CD4-positive, alpha-beta T cell treated with Interferon alpha-2 for 1 hour (primary cell): ENCODE results near the gene RSPO3.

ENCODE experiments used
- DNase-seq, 2 donors: peaks; one replicate each; pipeline ENCODE4 v3.0.0-alpha.2; 2020 to 2022

Gene RSPO3

GRCh38 chr6:127114214-127114760, 4.2 kb upstream of the RSPO3 start:
- no peak for DNase-seq

- DNase-seq = no peak
These were observed 3.3 kb upstream of the RSPO3 start for GRCh38 chr6:127115084-127115655.

- DNase-seq = no peak
These were observed 2.7 kb upstream of the RSPO3 start for GRCh38 chr6:127115746-127116145.

GRCh38 chr6:127117979-127118297, 533 bp upstream of the RSPO3 start:
- no peak for DNase-seq

GRCh38 chr6:127119102-127120022, 891 bp downstream of the RSPO3 start:
- DNase-seq = no peak

GRCh38 chr6:127120023-127120786, 1.7 kb downstream of the RSPO3 start:
- no peak for DNase-seq

- peak; percentile 51 to 56 for DNase-seq
These were observed 2.5 kb downstream of the RSPO3 start for GRCh38 chr6:127120787-127121636.

- no peak for DNase-seq
These were observed 3.1 kb downstream of the RSPO3 start for GRCh38 chr6:127121637-127121960.

GRCh38 chr6:127124172-127124571, 5.7 kb downstream of the RSPO3 start:
- no peak for DNase-seq

- DNase-seq = no peak
These were observed 6.2 kb downstream of the RSPO3 start for GRCh38 chr6:127124680-127125079.

GRCh38 chr6:127128066-127128465, 9.6 kb downstream of the RSPO3 start:
- no peak for DNase-seq

- no peak for DNase-seq
These were observed 10.8 kb downstream of the RSPO3 start for GRCh38 chr6:127129251-127129650.

GRCh38 chr6:127131275-127131674, 12.8 kb downstream of the RSPO3 start:
- DNase-seq = no peak

GRCh38 chr6:127131772-127132376, 13.4 kb downstream of the RSPO3 start:
- DNase-seq = no peak

GRCh38 chr6:127134136-127134535, 15.7 kb downstream of the RSPO3 start:
- DNase-seq = no peak

GRCh38 chr6:127136786-127137185, 18.3 kb downstream of the RSPO3 start:
- no peak for DNase-seq

- DNase-seq = no peak
These were observed 28.5 kb downstream of the RSPO3 start for GRCh38 chr6:127146932-127147331.

GRCh38 chr6:127147534-127147933, 29.1 kb downstream of the RSPO3 start:
- no peak for DNase-seq

- DNase-seq = no peak
These were observed 30.0 kb downstream of the RSPO3 start for GRCh38 chr6:127148511-127148910.

- no peak for DNase-seq
These were observed 36.0 kb downstream of the RSPO3 start for GRCh38 chr6:127154509-127154908.

GRCh38 chr6:127160484-127160883, 42.0 kb downstream of the RSPO3 start:
- no peak for DNase-seq

- DNase-seq = no peak
These were observed 44.4 kb downstream of the RSPO3 start for GRCh38 chr6:127162836-127163235.
